ENCODE data around the gene CLIP4. TPM values are rescaled to one million over a fixed set of nuclear protein-coding genes. Genes with fewer than 3 reads are reported as not detected.

The CLIP4 gene
- total RNA-seq, 1 donor from 2014 or later = 5.8 TPM

DNA sequence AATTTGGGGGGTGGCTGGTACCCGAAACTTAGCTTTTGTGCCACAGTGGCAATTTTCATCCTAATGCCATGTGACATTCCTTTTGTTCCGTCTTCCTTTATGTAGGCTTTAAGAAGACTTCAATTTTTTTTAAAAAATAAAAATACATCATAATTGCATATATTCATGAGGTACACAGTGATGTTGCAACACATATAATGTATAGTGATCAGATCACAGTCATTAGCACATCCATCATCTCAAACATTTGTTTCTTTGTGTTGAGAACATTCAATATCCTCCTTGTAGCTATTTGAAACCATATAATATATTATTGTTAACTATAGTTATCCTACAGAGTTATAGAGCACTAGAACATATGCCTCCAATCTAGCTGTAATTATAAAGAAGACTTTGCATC is 6.0 kb upstream of the CLIP4 start:
- Mint-ChIP-seq H3K27me3 (no peaks in the 10 kb centered on the region), H3K36me3 (ENCODE audit: low read depth) (no peaks in the 10 kb centered on the region), H3K4me1 (peaks cover 9% of the 10 kb centered on the region), H3K9me3 (no peaks in the 10 kb centered on the region), H3K27ac (no peak overlapping the region), H3K4me3 (peak overlapping the region; percentile 11)
- intact Hi-C loops (cut with micrococcal nuclease) = no loop called here
- ChIA-PET CTCF (no interaction called here), POLR2A (no interaction called here)
- ATAC-seq (ENCODE audit: low read depth) (no peak), DNase-seq (no peak)
- TF ChIP-seq, protein P1, sequence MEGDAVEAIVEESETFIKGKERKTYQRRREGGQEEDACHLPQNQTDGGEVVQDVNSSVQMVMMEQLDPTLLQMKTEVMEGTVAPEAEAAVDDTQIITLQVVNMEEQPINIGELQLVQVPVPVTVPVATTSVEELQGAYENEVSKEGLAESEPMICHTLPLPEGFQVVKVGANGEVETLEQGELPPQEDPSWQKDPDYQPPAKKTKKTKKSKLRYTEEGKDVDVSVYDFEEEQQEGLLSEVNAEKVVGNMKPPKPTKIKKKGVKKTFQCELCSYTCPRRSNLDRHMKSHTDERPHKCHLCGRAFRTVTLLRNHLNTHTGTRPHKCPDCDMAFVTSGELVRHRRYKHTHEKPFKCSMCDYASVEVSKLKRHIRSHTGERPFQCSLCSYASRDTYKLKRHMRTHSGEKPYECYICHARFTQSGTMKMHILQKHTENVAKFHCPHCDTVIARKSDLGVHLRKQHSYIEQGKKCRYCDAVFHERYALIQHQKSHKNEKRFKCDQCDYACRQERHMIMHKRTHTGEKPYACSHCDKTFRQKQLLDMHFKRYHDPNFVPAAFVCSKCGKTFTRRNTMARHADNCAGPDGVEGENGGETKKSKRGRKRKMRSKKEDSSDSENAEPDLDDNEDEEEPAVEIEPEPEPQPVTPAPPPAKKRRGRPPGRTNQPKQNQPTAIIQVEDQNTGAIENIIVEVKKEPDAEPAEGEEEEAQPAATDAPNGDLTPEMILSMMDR (IDR thresholded peaks at IDR 0.05) = no peak

DNA sequence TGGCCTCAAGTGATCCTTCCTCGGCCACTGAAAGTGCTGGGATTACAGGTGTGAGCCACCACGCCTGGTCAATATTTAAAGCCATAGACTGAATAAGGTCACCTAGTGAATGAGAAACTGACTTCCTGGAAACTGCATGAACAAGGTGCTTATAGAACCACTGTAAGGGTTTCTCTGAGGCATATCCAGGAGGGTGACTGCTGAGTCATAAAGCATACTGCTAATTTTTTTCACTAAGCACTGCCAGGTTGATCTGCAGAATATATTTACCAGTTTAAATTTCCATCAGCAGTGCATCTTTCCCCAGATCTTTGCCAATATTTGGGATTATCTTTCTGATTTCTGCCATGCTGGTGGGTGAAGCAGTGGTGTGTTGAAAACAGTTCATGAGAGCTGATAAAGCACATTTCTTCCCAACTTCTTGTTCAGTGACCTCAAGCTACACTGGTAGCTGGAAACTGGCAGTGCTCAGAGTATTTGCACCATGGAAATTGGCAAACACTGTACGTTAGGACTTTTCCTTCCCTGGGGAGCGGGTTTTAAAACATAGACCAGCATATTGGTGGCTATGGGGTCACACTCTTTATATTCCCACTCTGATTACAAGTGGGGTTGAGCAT is 4.2 kb upstream of the CLIP4 start:
- POLR2A ChIA-PET = no interaction called here
- intact Hi-C loops (cut with micrococcal nuclease) = no loop called here
- Mint-ChIP-seq H3K27ac (no peak overlapping the region), H3K36me3 (ENCODE audit: low read depth) (no peaks in the 10 kb centered on the region), H3K4me1 (peaks cover 18% of the 10 kb centered on the region), H3K27me3 (peaks cover 2% of the 10 kb centered on the region), H3K4me3 (no peak overlapping the region), H3K9me3 (no peaks in the 10 kb centered on the region)
- CTCF ChIA-PET = no interaction called here
- TF ChIP-seq, protein P1 (IDR thresholded peaks at IDR 0.05) = no peak
- ATAC-seq (ENCODE audit: low read depth) (no peak), DNase-seq (no peak)

DNA sequence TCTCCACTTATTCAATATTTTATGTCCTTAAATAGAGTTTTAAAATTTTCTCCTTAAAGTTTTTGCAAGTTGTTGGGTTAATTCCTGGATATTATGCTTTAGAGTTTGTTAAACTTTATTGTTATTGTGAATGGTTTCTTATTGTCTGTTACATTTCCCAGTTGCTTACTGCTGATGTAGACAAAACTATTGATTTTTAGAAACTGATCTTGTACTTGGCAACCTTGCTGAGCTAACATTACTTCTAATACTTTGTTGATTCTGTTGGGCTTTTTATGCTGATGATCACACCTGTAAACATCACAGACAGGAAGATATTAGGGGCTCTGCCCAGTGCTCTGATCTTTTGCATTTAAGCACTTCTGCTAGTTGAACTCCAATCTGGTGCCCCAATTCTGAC is 2.8 kb upstream of the CLIP4 start:
- Mint-ChIP-seq H3K36me3 (ENCODE audit: low read depth) (no peaks in the 10 kb centered on the region), H3K4me1 (peaks cover 27% of the 10 kb centered on the region), H3K27me3 (peaks cover 4% of the 10 kb centered on the region), H3K9me3 (no peaks in the 10 kb centered on the region), H3K4me3 (no peak overlapping the region), H3K27ac (no peak overlapping the region)
- intact Hi-C loops (cut with micrococcal nuclease) = no loop called here
- ChIA-PET POLR2A (no interaction called here), CTCF (no interaction called here)
- DNase-seq (no peak), ATAC-seq (ENCODE audit: low read depth) (no peak)
- TF ChIP-seq, protein P1 (IDR thresholded peaks at IDR 0.05) = no peak

DNA sequence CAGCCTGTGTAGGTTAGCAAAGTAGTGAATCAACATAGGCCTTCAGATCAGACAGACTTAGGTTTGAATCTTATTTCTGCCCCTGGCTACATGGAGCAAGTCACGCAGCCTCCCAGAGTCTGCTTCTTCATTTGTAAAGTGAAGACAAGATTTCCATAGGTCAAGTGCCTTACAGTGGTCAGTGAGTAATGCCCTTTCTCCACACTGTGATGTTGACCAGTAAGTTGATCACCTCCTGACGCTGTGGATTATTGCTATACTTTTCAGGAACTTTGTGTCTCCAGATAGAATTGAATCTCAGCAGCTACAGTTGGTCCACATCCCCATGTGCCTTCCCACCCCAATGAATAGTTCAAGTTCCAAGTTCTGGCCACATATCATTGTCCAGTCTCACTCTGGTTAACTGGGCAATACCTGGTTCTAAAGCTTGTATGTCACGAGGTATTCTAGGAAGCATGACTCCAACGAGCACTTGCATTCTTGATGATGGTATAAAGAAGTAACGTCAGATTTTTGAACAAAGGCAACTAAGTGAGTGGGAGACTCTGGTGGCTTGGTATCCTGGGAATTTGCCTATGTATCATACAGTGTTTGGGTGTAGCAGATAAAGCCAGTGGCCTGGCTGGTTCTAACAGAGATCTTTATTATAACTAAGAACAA is 2.1 kb upstream of the CLIP4 start:
- TF ChIP-seq, protein P1 (IDR thresholded peaks at IDR 0.05) = no peak
- ChIA-PET CTCF (no interaction called here), POLR2A (no interaction called here)
- intact Hi-C loops (cut with micrococcal nuclease) = no loop called here
- no peak for ATAC-seq (ENCODE audit: low read depth)
- peaks cover 27% of the 10 kb centered on the region for H3K4me1 Mint-ChIP-seq
- H3K36me3 Mint-ChIP-seq (ENCODE audit: low read depth) = no peaks in the 10 kb centered on the region
- DNase-seq = no peak
- no peak overlapping the region for H3K4me3 Mint-ChIP-seq
- H3K9me3 Mint-ChIP-seq = no peaks in the 10 kb centered on the region
- H3K27ac Mint-ChIP-seq = no peak overlapping the region
- peaks cover 4% of the 10 kb centered on the region for H3K27me3 Mint-ChIP-seq

DNA sequence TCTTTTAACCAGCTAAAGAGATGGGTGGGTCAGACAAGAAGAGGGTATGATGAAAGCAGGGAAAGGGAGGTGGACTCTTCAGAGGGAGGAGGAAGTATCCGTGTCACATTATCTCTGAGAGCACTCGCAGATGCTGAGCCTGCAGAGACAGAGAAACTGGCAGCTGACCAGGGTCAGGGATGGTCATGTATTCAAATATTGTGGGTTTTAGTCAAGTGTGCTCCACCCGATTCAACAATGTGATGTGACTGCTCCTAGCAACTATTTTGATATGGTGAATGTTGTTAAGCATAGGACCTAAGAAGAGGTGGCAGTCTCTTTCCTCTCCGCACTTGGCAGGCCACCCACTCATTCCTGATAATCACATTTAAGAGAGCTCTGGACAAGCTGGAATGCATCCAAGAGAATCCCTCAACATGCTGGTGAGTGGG is 1.3 kb upstream of the CLIP4 start:
- TF ChIP-seq, protein P1 (IDR thresholded peaks at IDR 0.05) = no peak
- peaks cover 4% of the 10 kb centered on the region for H3K27me3 Mint-ChIP-seq
- ATAC-seq (ENCODE audit: low read depth) (no peak), DNase-seq (no peak)
- ChIA-PET POLR2A (no interaction called here), CTCF (no interaction called here)
- no peaks in the 10 kb centered on the region for H3K36me3 Mint-ChIP-seq (ENCODE audit: low read depth)
- H3K4me1 Mint-ChIP-seq = peaks cover 27% of the 10 kb centered on the region
- no peak overlapping the region for H3K27ac Mint-ChIP-seq
- intact Hi-C loops (cut with micrococcal nuclease) = no loop called here
- peak overlapping the region; percentile 86 for H3K4me3 Mint-ChIP-seq
- H3K9me3 Mint-ChIP-seq = no peaks in the 10 kb centered on the region
